ENCODE measurements around the gene C17orf67. TPM values are rescaled to one million over a fixed set of nuclear protein-coding genes. Genes with fewer than 3 reads are reported as not detected.

C17orf67 gene, protein sequence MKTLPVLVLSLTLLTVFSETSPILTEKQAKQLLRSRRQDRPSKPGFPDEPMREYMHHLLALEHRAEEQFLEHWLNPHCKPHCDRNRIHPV
- total RNA-seq = 0.64 and 3.3 TPM in 2 replicates

DNA sequence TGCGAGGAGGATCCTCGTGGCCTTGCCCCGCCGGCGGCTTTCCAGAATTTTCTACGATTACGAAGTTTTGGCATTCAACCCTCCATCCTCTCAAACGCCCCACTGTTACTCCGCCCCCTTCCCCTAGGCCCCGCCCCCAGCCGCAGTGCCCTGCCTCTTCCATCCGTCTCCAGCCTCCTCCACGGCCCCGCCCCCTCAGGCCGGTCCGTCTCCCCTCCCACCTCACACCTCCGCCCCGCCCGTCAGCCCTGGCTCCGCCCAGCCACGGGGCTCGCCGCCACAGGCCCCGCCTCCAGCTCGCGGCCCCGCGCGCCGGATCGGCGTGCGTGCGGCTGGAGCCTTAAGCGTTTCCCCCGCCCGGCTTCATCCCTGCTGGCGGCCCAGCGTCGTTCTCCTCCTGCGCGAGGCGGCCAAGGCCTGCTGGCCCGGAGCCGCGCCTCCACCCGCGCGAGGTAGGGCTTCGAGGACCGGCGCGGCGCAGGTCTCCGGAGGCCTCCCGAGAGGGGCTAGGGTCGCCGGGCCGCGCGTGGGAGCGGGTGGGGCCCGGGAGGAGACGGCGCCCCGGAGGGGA lies at the start of gene C17orf67, which contains the start of gene DGKE:
Gene C17orf67 (minus strand): TSS at position 112 of the 571 bp plus-strand sequence. CDS start 18,110 bp downstream, outside the sequence.
Gene DGKE (plus strand): TSS at position 343 of the 571 bp plus-strand sequence. CDS start 645 bp downstream, outside the sequence.

Other genes with a start within 250 kb of the C17orf67 start
- gene NOG, start 240.2 kb downstream of the C17orf67 start, total RNA-seq = 35.9 and 41.2 TPM in 2 replicates
- 5.2 and 8.6 TPM in 2 replicates for gene DGKE, start 231 bp upstream of the C17orf67 start, total RNA-seq
- gene TRIM25, start 80.1 kb upstream of the C17orf67 start, total RNA-seq = 61.6 and 71.3 TPM in 2 replicates
- 11.4 and 13.9 TPM in 2 replicates for gene COIL, start 127.1 kb upstream of the C17orf67 start, total RNA-seq
- gene SCPEP1, start 144.2 kb upstream of the C17orf67 start, total RNA-seq = 39.8 and 62.0 TPM in 2 replicates